HCT116 (cell line): ENCODE results near the gene CBX8. TPM values are rescaled to one million over a fixed set of nuclear protein-coding genes. Genes with fewer than 3 reads are reported as not detected.

Source experiments
- ATAC-seq: fragments of 200-7000 bp; cut with Tn5 transposase; 2 replicates; pipeline ENCODE4 v1.9.1; 2020; ENCODE audit warnings: mild to moderate bottlenecking, moderate library complexity
- BruUV-seq: library from RNA; stranded (reverse); fragments of 400-500 nt; replicated peaks from 2 replicates; lab custom pipeline; 2021; lab: Mats Ljungman, UMichigan
- CTCF ChIA-PET: fragments of 300-600 bp; sonication (Branson Sonifier 250); formaldehyde crosslinking; loops from one replicate; lab custom pipeline; 2021; ENCODE audit warnings: antibody characterized with exemption; lab: Charles Lee
- POLR2A ChIA-PET: fragments of 300-600, 350-600 bp; sonication (Branson Sonifier 250); formaldehyde crosslinking; loops from one replicate; lab custom pipeline; 2021; ENCODE audit warnings: antibody characterized with exemption; lab: Charles Lee
- RAD21 ChIA-PET, 2 experiments: fragments of 300-600 bp; sonication (Branson Sonifier 250); formaldehyde crosslinking; loops; one replicate each; lab custom pipeline; 2023; ENCODE audit warnings: low total read pairs in 2 of 2; ENCODE audit not compliant: uncharacterized antibody in 2 of 2, unreplicated experiment in 2 of 2, low non-redundant PET in 1 of 2; lab: Charles Lee
- DNase-seq: peaks from one replicate; pipeline ENCODE4 v3.0.0-alpha.2; 2010; ENCODE audit warnings: low read depth, low spot score
- H2AFZ ChIP-seq: fragments of 200-600 bp; shearing (Covaris generic), sonication (generic); 2 replicates; pipeline ENCODE4 v1.6.1; 2017; ENCODE audit warnings: low read depth, mixed run types, mixed read lengths, antibody characterized with exemption, low read length; ENCODE audit not compliant: poor library complexity, severe bottlenecking
- H3K27ac ChIP-seq: 2 replicates; pipeline ENCODE4 v1.5.1; 2012; ENCODE audit warnings: low read depth, low read length
- H3K27me3 ChIP-seq: fragments of 200-600 bp; sonication (generic); 2 replicates; pipeline ENCODE4 v1.6.1; 2016; ENCODE audit warnings: mixed run types, low read length, mixed read lengths; ENCODE audit not compliant: insufficient read depth
- H3K36me3 ChIP-seq, 2 experiments: fragments of 200-500 bp in 1 of 2; fragments of 200-600 bp in 1 of 2; sonication (Bioruptor generic) in 1 of 2; sonication (generic) in 1 of 2; 2 replicates each; pipeline versions ENCODE4 v1.5.1 to v1.6.1; 2014 to 2016; ENCODE audit warnings: low read length in 2 of 2, inconsistent platforms in 1 of 2, mixed read lengths in 1 of 2, mixed run types in 1 of 2; ENCODE audit not compliant: insufficient read depth in 2 of 2, control insufficient read depth in 1 of 2
- H3K4me1 ChIP-seq, 2 experiments: fragments of 200-600 bp in 1 of 2; sonication (generic) in 1 of 2; 2 replicates each; pipeline versions ENCODE4 v1.5.1 to v1.6.1; 2012 to 2017; ENCODE audit warnings: low read length in 2 of 2, inconsistent platforms in 1 of 2, mild to moderate bottlenecking in 1 of 2, mixed read lengths in 1 of 2, mixed run types in 1 of 2, moderate library complexity in 1 of 2; ENCODE audit not compliant: insufficient read depth in 2 of 2, control insufficient read depth in 1 of 2
- H3K4me2 ChIP-seq: fragments of 200-600 bp; sonication (generic); 2 replicates; pipeline ENCODE4 v1.6.1; 2017; ENCODE audit warnings: mixed run types, low read length, mixed read lengths
- H3K4me3 ChIP-seq, 2 experiments: fragments of 200-600 bp in 1 of 2; sonication (generic) in 1 of 2; replicated peaks in 1 of 2; 2 replicates each; pipeline ENCODE4 v1.5.1; 2011 to 2016; ENCODE audit warnings: low read length in 2 of 2, control low read depth in 1 of 2, low read depth in 1 of 2, mild to moderate bottlenecking in 1 of 2, mixed read lengths in 1 of 2, mixed run types in 1 of 2
- H3K79me2 ChIP-seq: fragments of 200-600 bp; sonication (generic); 2 replicates; pipeline ENCODE4 v1.6.1; 2017; ENCODE audit warnings: mild to moderate bottlenecking, mixed run types, low read length, moderate library complexity, mixed read lengths; ENCODE audit not compliant: insufficient read depth
- H3K9ac ChIP-seq: fragments of 200-600 bp; sonication (generic); 2 replicates; pipeline ENCODE4 v1.6.1; 2016; ENCODE audit warnings: low read length, mixed read lengths
- H3K9me2 ChIP-seq: fragments of 200-600 bp; sonication (generic), shearing (Covaris generic); 2 replicates; pipeline ENCODE4 v1.6.1; 2017; ENCODE audit warnings: mixed run types, mild to moderate bottlenecking, moderate library complexity; ENCODE audit not compliant: insufficient read depth
- H3K9me3 ChIP-seq, 2 experiments: fragments of 200-500 bp in 1 of 2; fragments of 200-600 bp in 1 of 2; sonication (Bioruptor generic) in 1 of 2; sonication (generic) in 1 of 2; 2 replicates each; pipeline ENCODE4 v1.6.1; 2014 to 2017; ENCODE audit warnings: low read length in 2 of 2, mixed read lengths in 2 of 2, inconsistent platforms in 1 of 2, low read depth in 1 of 2, mild to moderate bottlenecking in 1 of 2, mixed run types in 1 of 2, moderate library complexity in 1 of 2; ENCODE audit not compliant: control insufficient read depth in 1 of 2, insufficient read depth in 1 of 2
- H4K20me1 ChIP-seq: fragments of 200-600 bp; sonication (generic), shearing (Covaris generic); 2 replicates; pipeline ENCODE4 v1.6.1; 2017; ENCODE audit warnings: mixed run types, mild to moderate bottlenecking, moderate library complexity; ENCODE audit not compliant: insufficient read depth
- ATF3 ChIP-seq: IDR thresholded peaks from 2 replicates; pipeline ENCODE4 v1.6.1; 2012
- CEBPB ChIP-seq: IDR thresholded peaks from 2 replicates; pipeline ENCODE4 v1.6.1; 2012; ENCODE audit warnings: low read depth
- EZH2phosphoT487 ChIP-seq: fragments of 200-600 bp; IDR thresholded peaks from 2 replicates; pipeline ENCODE4 v1.6.1; 2018; ENCODE audit warnings: antibody characterized with exemption, borderline replicate concordance
- JUND ChIP-seq: IDR thresholded peaks from 2 replicates; pipeline ENCODE4 v1.6.1; 2012
- REST ChIP-seq: IDR thresholded peaks from 2 replicates; pipeline ENCODE4 v1.6.1; 2012; ENCODE audit warnings: low read depth
- YY1 ChIP-seq: IDR thresholded peaks from 2 replicates; pipeline ENCODE4 v1.6.1; 2011; ENCODE audit warnings: low read length, low read depth, moderate library complexity, mild to moderate bottlenecking; ENCODE audit not compliant: insufficient replicate concordance; ENCODE audit errors: extremely low read depth
- ZFX ChIP-seq: fragments of 450-650 bp; IDR thresholded peaks from 2 replicates; pipeline ENCODE4 v1.6.1; 2017
- intact Hi-C: fragments of 100-400 bp; cut with micrococcal nuclease; formaldehyde crosslinking; loops from 2 replicates; pipeline ENCODE4 v1.10.0; 2022
- total RNA-seq: library from RNA; stranded (reverse); gene quantifications from one replicate; pipeline ENCODE4 v1.2.1, GENCODE V29; 2021; ENCODE audit not compliant: unreplicated experiment

The CBX8 gene
- total RNA-seq, 1 experiment from 2014 or later = 29.0 TPM

DNA sequence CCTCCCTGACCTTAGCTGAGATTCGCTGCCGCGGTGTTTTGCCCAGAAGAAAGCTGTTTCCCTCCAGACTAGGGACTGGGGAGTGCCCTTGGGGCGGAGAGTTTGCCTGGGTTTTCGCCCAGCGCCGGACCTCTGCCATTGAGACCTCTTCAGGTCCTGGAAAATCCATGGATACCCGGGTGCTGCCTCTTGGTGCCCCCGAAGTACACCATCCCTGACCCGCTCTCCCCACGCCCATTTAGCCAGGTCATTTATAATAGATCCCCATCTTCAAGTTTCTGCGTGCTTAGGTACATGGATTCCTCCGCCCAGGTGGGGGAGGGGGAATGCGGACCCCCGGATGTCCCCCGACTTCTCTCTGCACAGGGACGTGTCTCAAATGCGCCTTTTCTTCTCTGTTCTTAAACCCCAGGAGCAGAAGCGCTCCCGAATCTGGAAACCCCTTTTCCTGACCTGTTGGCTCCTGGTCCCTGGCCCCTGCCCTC, 15.0 kb upstream of the CBX8 start:
- Histone ChIP-seq H3K79me2 (no peaks in the 10 kb centered on the region), H3K4me2 (peak overlapping the region; percentile 88), H3K9me3 (no peaks in the 10 kb centered on the region), H3K4me1 (peaks cover 25 to 44% of the 10 kb centered on the region in 2 experiments), H3K27me3 (peaks cover 6% of the 10 kb centered on the region; the same call in 1 of the 2 replicates), H3K27ac (peak overlapping the region; percentile 21; the same call in 1 of the 2 replicates), H3K9ac (peak overlapping the region; percentile 29), H4K20me1 (no peaks in the 10 kb centered on the region)
- POLR2A ChIA-PET = interaction anchor here (1.2 to 1.8 kb wide), 4 partner anchors 11 to 27 kb away, joined by 3 to 17 read pairs (median 5); partner anchors contain the start of gene CBX4
- BruUV-seq = no TSS peak
- intact Hi-C loops = loop anchor here (2.0 kb wide), 1 partner anchor 27 kb away; the partner anchor contains the start of gene CBX4
- no peak; the same call in 1 of the 2 replicates for ATAC-seq
- RAD21 ChIA-PET = interaction anchor here (0.5 to 1.3 kb wide), 3 partner anchors 15 to 163 kb away, joined by 3 to 8 read pairs (median 4); partner anchors contain the start of genes CBX4 (in 1 of the 2) and CBX8 (in 1 of the 2)
- no peak for TF ChIP-seq CEBPB
- TF ChIP-seq REST = no peak
- no peak for TF ChIP-seq EZH2phosphoT487
- TF ChIP-seq YY1 = no peak
- no peak for TF ChIP-seq JUND
- TF ChIP-seq ATF3 = no peak
- no peak for TF ChIP-seq ZFX
- TF ChIP-seq, all 23 proteins: peak for 0
- H3K9me2 ChIP-seq = no peaks in the 10 kb centered on the region
- CTCF ChIA-PET = interaction anchor here (0.9 to 2.3 kb wide), 15 partner anchors 8 to 196 kb away, joined by 3 to 18 read pairs (median 5); partner anchors contain the start of genes CBX4 and CBX8
- H2AFZ ChIP-seq = peak overlapping the region; percentile 82
- H3K36me3 ChIP-seq = no peaks in the 10 kb centered on the region
- peak overlapping the region; percentile 34 to 53 for H3K4me3 ChIP-seq
- DNase-seq = no peak
